ENCODE measurements around the gene SORL1. TPM values are rescaled to one million over a fixed set of nuclear protein-coding genes. Genes with fewer than 3 reads are reported as not detected.

SORL1 gene
- polyA plus RNA-seq, 3 donors = 52.5 to 61.9 (median 59.4) TPM

DNA sequence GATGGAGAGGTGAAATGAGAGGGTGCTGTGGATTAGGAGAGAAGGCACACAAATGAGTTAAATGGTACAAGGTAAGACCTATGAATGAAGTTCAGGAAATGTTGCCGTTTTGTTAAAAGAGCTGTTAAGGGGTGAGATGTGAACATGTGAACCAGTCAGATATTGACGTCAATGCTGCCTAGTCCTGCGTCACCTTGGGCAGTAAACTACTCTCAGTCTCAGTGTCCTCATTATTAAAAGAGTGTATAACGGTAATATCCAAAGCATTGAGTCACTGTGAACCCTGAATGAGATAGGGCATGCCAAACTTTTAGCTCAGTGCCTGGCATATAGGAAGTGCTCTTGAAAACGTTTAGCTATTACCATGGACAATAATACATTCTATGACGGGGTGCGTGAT is 33.1 kb downstream of the SORL1 start:
- 100% methylated on average over 4 of the region's 7 CpGs for WGBS (ENCODE audit: insufficient coverage)
- no peak overlapping the region for H3K4me3 ChIP-seq (replicated peaks in 1 of 3; ENCODE audit: low read depth in 2 of 3, low read length in 3 of 3)
- H3K27me3 ChIP-seq (ENCODE audit: control insufficient read depth in 2 of 2, insufficient read depth in 2 of 2, low read length in 2 of 2) = no peaks in the 10 kb centered on the region
- no peaks in the 10 kb centered on the region for H3K9me3 ChIP-seq (replicated peaks in 1 of 2; ENCODE audit: control insufficient read depth in 1 of 2, insufficient read depth in 1 of 2, low read length in 2 of 2)
- H3K9me3 Mint-ChIP-seq = no peaks in the 10 kb centered on the region
- H3K36me3 Mint-ChIP-seq = peaks cover 54 to 68% of the 10 kb centered on the region in 2 donors
- H3K27ac ChIP-seq (ENCODE audit: low read depth in 1 of 2, low read length in 2 of 2) = no peak overlapping the region
- peaks cover 41% of the 10 kb centered on the region for H3K4me1 Mint-ChIP-seq
- H3K27ac Mint-ChIP-seq = peak overlapping the region in 1 of 7 donors; percentile 4
- H3K27me3 Mint-ChIP-seq (ENCODE audit: low read depth in 3 of 3) = no peaks in the 10 kb centered on the region
- TF ChIP-seq, protein P1, sequence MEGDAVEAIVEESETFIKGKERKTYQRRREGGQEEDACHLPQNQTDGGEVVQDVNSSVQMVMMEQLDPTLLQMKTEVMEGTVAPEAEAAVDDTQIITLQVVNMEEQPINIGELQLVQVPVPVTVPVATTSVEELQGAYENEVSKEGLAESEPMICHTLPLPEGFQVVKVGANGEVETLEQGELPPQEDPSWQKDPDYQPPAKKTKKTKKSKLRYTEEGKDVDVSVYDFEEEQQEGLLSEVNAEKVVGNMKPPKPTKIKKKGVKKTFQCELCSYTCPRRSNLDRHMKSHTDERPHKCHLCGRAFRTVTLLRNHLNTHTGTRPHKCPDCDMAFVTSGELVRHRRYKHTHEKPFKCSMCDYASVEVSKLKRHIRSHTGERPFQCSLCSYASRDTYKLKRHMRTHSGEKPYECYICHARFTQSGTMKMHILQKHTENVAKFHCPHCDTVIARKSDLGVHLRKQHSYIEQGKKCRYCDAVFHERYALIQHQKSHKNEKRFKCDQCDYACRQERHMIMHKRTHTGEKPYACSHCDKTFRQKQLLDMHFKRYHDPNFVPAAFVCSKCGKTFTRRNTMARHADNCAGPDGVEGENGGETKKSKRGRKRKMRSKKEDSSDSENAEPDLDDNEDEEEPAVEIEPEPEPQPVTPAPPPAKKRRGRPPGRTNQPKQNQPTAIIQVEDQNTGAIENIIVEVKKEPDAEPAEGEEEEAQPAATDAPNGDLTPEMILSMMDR (IDR thresholded peaks at IDR 0.05) = no peak
- peaks cover 98% of the 10 kb centered on the region for H4K20me1 ChIP-seq (ENCODE audit: insufficient read depth, low read length)
- H3K4me1 ChIP-seq (ENCODE audit: control insufficient read depth in 1 of 2, insufficient read depth in 2 of 2, low read length in 2 of 2) = peaks cover 37 to 39% of the 10 kb centered on the region in 2 donors
- H3K79me2 ChIP-seq (ENCODE audit: insufficient read depth, low read length) = peaks cover 58% of the 10 kb centered on the region
- no peak overlapping the region for H2AFZ ChIP-seq (ENCODE audit: insufficient read depth, low read depth, low read length, poor library complexity, severe bottlenecking)
- no peak for DNase-seq
- H3K4me2 ChIP-seq (replicated peaks; ENCODE audit: extremely low read depth, low read length, poor library complexity, severe bottlenecking) = no peak overlapping the region
- H3K36me3 ChIP-seq (replicated peaks in 1 of 2; ENCODE audit: control insufficient read depth in 1 of 2, insufficient read depth in 2 of 2, low read length in 2 of 2) = peaks cover 48 to 62% of the 10 kb centered on the region in 2 donors
- no peak overlapping the region for H3K4me3 Mint-ChIP-seq
- intact Hi-C loops (cut with micrococcal nuclease) = loop anchor here in 1 of 2 donors (10.0 kb wide), 1 partner anchor 160 kb away; no protein-coding TSS in a partner anchor
- no peak overlapping the region for H3K9ac ChIP-seq (ENCODE audit: insufficient read depth, low read length, poor library complexity, severe bottlenecking)

DNA sequence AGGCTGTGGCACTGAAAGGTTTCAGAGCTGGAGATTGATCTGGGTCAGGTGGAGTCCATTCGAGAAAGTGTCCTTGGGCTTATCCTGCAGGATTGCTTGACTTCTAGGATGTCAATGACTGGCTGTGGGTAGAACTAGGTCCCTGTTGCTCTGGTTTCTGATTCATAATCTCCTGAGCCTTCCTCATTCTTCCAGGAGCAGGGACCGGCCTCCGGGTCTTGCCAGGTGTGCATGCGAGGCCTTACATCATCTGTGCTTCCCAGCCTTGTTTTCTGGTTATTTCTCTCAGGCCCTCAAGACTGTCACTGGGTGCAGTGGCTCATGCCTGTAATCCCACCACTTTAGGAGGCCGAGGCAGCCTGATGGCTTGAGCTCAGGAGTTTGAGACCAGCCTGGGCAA is 33.9 kb downstream of the SORL1 start:
- H3K27ac Mint-ChIP-seq = peak overlapping the region in 1 of 7 donors; percentile 11
- no peak overlapping the region for H3K27ac ChIP-seq (ENCODE audit: low read depth in 1 of 2, low read length in 2 of 2)
- H3K4me2 ChIP-seq (replicated peaks; ENCODE audit: extremely low read depth, low read length, poor library complexity, severe bottlenecking) = no peak overlapping the region
- H3K9me3 ChIP-seq (replicated peaks in 1 of 2; ENCODE audit: control insufficient read depth in 1 of 2, insufficient read depth in 1 of 2, low read length in 2 of 2) = no peaks in the 10 kb centered on the region
- H3K79me2 ChIP-seq (ENCODE audit: insufficient read depth, low read length) = peaks cover 56% of the 10 kb centered on the region
- H3K36me3 ChIP-seq (replicated peaks in 1 of 2; ENCODE audit: control insufficient read depth in 1 of 2, insufficient read depth in 2 of 2, low read length in 2 of 2) = peaks cover 56 to 70% of the 10 kb centered on the region in 2 donors
- TF ChIP-seq, protein P1 (IDR thresholded peaks at IDR 0.05) = no peak
- H2AFZ ChIP-seq (ENCODE audit: insufficient read depth, low read depth, low read length, poor library complexity, severe bottlenecking) = no peak overlapping the region
- no peak overlapping the region for H3K4me3 ChIP-seq (replicated peaks in 1 of 3; ENCODE audit: low read depth in 2 of 3, low read length in 3 of 3)
- intact Hi-C loops (cut with micrococcal nuclease) = loop anchor here in 1 of 2 donors (10.0 kb wide), 1 partner anchor 161 kb away; no protein-coding TSS in a partner anchor
- peaks cover 36 to 38% of the 10 kb centered on the region in 2 donors for H3K4me1 ChIP-seq (ENCODE audit: control insufficient read depth in 1 of 2, insufficient read depth in 2 of 2, low read length in 2 of 2)
- 93% methylated on average over 3 of the region's 5 CpGs for WGBS (ENCODE audit: insufficient coverage)
- no peaks in the 10 kb centered on the region for H3K9me3 Mint-ChIP-seq
- H3K9ac ChIP-seq (ENCODE audit: insufficient read depth, low read length, poor library complexity, severe bottlenecking) = no peak overlapping the region
- peaks cover 35% of the 10 kb centered on the region for H3K4me1 Mint-ChIP-seq
- H3K36me3 Mint-ChIP-seq = peaks cover 57 to 73% of the 10 kb centered on the region in 2 donors
- no peaks in the 10 kb centered on the region for H3K27me3 Mint-ChIP-seq (ENCODE audit: low read depth in 3 of 3)
- DNase-seq = no peak
- peaks cover 100% of the 10 kb centered on the region for H4K20me1 ChIP-seq (ENCODE audit: insufficient read depth, low read length)
- no peak overlapping the region for H3K4me3 Mint-ChIP-seq
- no peaks in the 10 kb centered on the region for H3K27me3 ChIP-seq (ENCODE audit: control insufficient read depth in 2 of 2, insufficient read depth in 2 of 2, low read length in 2 of 2)

Measured in CD14-positive monocyte (primary cell).